Left ventricle myocardium superior (tissue), 1 donor: ENCODE results near the gene DAP. TPM values are rescaled to one million over a fixed set of nuclear protein-coding genes. Genes with fewer than 3 reads are reported as not detected.
"Not testable (repeated sequence)": the region's sequence is repeated elsewhere in the genome, so short reads cannot be mapped to it uniquely, and the experiment has no call there.

ENCODE experiments used
- ATAC-seq: fragments of 200-7000 bp; cut with Tn5 transposase; one replicate; pipeline ENCODE4 v1.9.1; 2020; ENCODE audit warnings: mild to moderate bottlenecking, moderate library complexity
- DNase-seq: peaks from one replicate; pipeline ENCODE4 v3.0.0-alpha.2; 2020
- intact Hi-C: fragments of 100-400 bp; cut with micrococcal nuclease; formaldehyde crosslinking; loops from one replicate; pipeline ENCODE4 v1.11.0; 2022
- total RNA-seq: library from RNA; stranded (reverse); fragmentation: NEBNext Ultra II Directional; extraction: Animal tissue kit (Norgen Biotek cat#: 25700); gene quantifications from one replicate; pipeline ENCODE4 v1.2.1, GENCODE V29; 2021
- donor health status: DM: no; HTN: yes; CAD: no; lungs with severe emphysema.

DAP gene
- total RNA-seq, 1 donor from 2014 or later, result 16.9 TPM

DNA sequence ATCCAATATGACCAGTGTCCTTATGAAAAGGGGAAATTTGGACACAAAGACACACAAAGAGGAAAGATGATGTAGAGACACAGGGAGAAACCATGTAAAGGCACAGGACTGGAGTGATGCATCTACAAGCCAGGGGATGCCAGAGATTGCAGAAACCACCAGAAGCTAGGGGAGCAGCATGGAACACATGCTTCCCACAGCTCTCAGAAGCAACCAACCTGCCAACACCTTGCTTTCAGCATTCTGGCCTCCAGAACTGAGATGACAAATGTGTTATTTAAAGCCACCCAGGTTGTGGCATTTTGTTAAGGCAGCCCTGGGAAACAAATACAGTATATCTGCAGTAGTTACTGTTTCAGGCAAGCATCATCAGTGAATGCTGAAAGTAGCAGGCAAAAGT lies 23.2 kb downstream of the DAP start:
- ATAC-seq (peak; percentile 54), DNase-seq (no peak)
- intact Hi-C loops, result no loop called here

DNA sequence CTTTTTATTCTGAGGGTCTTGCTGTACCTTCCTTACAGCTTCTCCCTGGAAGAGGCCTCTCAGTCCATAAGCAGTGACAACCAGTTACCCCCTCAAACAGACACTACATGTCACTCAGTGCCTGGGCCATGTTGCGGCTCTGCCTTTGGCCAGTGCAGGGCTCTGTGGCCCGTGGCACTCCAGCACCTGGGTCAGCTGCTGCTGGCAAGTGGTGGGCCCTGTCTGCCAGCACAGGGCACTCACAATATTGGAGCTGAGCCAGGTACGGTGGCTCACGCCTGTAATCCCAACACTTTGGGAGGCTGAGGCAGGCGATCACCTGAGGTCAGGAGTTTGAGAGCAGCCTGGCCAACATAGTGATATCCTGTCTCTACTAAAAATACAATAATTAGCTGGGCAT lies 24.2 kb downstream of the DAP start:
- ATAC-seq (peak; percentile 53), DNase-seq (no peak)
- intact Hi-C loops, result no loop called here

DNA sequence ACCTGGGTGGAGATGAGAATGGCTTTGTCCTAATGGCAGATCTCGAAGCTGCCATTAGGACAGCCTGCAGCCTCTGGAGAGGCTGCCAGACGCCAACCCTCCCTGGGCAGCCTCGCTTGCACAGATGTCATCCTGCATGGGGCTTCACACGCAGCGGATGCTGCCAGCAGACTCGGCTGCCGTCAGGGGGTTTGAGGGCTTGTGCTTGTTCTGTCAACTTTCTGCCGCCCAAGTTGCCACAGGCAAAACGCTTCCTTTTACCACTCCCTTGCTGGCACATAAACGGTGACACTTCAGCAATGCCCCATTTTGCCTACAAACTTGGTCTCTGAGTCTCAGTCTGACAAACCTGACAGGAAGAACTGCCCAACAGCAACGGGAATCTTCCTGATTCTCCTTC lies 24.7 kb downstream of the DAP start:
- ATAC-seq (no peak), DNase-seq (no peak)
- intact Hi-C loops, result no loop called here

DNA sequence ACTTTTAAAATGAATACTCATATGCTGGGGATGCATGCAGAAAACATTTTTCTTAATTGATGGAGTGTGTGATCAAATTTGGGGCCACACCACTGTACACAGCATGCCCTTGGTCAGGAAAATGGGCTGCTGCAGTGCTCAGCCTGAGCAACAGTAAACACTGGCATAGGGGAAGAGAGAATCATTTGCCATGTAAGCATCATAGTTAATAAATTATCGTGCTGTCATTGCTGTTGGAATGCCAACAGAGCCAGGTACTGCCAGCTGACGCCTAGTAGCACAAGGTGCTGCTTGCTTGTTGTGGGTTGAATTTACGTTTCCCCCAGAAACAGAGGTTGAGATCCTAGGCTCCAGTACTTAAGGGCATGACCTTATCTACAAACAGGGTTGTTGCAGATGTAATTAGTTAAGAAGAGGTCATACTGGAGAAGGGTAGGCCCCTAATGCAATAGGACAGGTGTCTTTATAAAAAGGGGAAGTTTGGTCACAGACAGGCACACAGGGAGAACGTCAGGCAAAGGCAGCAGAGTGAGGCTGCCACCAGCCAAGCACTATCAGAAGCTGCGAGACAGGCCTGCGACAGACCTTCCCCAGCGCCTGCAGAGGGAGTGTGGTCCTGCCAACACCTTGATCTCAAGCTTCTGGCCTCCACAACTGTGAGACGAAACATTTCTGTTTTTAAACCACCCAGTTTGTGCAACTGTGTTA lies 25.3 kb downstream of the DAP start:
- DNase-seq, result peak; percentile 55

DNA sequence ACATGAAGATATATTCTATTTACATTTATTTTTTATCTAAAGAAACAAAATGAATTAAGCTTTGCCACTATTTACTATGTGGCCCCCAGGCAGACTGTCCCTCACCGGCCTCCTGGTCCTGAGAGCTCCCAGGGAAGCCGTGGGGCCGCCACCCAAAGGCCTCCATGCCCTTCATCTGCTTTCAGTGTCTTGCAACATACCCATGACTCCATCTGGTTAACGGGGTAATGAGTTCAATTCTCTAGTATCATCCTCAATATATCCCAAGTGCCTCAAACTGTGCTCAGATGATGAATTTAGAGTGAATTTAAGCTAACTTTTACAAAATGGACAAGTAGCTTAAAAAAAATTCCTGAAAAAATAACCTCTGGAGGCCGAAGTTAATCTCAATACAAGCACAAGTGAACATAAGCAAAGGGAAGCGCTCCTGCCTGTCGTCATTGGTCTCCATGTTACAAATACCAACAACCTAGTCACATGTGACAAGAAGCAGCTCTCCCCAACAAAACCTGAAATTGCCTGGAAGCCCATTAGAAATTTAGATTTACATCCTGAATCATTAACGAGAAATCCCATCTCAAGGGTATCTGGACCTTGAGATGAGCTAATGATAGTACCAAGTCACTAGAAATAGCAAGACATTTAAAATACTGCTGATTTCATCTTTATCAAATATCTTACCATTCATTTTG lies 26.1 kb downstream of the DAP start:
- intact Hi-C loops, result no loop called here
- no peak for DNase-seq
- ATAC-seq, result no peak

More for the DNA sequence above, 25.3 kb downstream of the DAP start:
- peak; percentile 91 for ATAC-seq
- intact Hi-C loops, result no loop called here

DNA sequence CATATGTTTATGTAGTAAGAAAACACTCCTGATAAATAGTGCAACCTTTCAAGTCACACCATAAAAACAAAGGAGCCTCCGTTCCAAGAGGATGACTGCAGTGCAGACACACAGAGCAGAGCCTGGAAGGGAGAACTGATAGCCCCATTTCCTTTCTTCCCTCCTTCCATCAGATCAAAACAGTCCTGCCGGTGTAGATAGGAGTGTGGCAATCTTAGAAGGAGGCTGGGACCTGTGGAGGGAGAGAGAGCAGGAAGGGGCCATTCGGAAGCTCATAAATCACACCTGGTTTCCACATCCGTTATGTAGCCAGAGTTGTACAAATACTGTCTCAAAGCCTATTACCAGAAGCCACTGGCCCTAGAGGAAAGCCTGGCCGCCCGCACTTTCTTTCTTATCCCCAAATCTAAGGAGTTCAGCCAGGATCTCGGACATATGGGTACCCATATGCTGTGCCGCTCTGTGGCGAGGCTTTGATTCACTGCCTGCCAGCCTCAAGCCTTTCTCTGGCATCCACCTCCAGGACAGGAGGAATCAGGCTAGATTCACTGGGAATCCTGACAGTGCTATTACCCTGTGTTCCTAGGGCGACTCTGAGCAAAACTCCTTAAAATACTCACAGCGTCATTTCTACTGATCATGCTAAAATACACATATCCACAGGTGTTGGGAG lies 26.9 kb downstream of the DAP start:
- DNase-seq (no peak), ATAC-seq (no peak)

DNA sequence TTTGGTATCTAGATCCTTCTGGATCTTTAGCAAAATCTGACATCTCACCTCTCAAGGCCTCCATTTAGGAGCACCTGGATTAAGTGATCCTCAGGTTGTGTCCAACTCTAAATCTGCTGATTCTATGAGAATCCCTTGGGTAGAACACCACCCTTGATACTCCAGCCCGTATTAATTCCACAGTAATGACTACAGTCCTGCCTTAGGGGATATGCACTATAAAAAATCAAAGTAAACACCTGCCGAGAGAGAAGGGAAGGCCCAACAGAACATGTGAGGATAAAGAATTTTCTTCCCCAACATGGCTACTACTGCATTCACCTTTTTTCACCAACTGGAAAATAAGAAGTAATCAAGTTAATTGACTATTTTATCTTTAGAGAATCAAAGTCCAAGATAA lies 27.6 kb downstream of the DAP start:
- DNase-seq (no peak), ATAC-seq (no peak)
- intact Hi-C loops, result no loop called here

More for the DNA sequence above, 26.9 kb downstream of the DAP start:
- intact Hi-C loops, result no loop called here

DNA sequence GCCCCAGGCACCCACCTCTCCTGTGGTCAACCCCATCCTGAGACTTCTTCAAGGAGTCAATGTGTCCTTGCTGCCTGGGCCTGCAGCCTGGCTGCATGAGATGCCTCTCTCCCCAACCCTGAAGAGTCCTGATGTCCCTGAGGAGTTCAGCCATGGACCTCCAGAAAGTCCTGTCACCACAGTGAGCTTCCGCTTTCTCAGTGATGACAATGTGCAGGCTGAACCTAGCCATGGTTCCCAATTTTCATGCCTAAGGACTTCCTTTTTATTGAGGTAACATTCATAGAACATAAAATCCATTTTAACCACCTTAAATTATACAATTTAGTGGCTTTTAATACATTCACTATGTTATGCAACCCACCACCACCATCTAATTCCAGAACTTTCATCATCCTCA lies 29.1 kb downstream of the DAP start:
- DNase-seq (no peak), ATAC-seq (no peak)
- intact Hi-C loops, result no loop called here

DNA sequence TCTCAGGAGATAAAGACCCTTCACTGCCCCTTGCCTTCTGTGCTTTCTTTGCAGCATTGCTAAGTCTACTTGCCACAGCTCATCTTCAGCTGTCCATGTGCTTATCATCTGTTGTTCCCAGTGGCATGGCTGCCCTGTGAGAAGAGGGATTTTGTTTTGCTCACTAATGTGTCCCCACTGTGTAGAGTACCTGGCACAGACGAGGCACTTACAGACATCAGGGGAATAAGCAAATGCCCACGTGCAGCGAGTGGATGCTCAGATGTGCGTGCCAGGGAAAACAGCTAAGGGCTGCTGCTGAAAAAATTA lies 31.0 kb downstream of the DAP start:
- intact Hi-C loops, result no loop called here
- DNase-seq (no peak), ATAC-seq (peak; percentile 7)

DNA sequence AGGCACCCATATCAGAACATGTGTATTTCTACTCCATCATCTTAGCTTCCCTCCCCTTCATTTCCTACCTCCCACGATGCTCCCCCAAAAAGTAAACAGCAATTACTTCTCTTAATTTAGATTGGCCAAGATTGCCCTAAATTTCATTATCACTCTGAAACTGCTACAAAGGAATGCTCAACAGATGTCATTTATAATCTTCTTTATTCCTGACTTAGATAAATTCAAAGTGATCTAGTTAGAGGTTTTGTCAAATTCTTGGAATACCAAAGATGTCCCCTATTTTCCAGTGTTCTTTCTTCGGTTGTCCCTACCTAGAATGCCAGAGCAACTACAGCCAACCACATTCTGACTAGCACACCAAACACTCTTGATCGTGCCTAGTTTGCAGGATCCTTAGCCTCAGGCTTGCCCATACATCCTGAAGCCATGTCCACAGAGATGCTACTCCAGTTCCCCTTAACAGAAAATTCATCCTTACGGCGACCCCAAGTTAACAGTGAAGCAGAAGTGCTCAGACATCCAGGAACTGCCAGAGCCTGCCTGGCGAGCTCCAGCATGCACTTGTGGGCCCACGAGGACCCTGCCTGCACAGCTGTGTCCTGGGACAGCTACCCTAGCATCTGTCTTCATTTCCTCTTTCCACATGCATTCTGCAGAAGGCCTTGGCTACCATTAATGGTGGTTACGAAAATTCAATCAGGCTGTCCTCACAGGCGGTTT lies 31.6 kb downstream of the DAP start:
- ATAC-seq (peak; percentile 43), DNase-seq (peak; percentile 61)

DNA sequence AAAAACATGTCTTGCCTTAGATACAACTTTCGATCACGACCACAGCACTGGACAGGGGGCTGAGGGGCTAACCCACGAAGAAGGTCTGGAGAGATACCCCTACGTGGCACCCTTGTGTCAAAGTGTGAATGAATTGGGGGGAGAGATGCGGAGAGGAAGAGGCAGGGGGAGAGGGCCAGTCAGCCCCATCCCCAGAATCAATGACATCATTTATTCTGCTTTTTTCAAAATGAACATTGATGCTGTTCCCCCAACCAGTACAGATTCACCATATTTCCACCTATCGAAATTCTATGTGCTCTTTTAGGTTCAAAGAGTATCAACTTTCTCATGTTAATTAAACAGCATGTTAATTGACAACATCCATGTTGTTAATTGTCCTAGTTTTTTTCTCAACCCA lies 32.4 kb downstream of the DAP start:
- no peak for DNase-seq
- no peak for ATAC-seq
- intact Hi-C loops, result no loop called here

More for the DNA sequence above, 31.6 kb downstream of the DAP start:
- intact Hi-C loops, result no loop called here

DNA sequence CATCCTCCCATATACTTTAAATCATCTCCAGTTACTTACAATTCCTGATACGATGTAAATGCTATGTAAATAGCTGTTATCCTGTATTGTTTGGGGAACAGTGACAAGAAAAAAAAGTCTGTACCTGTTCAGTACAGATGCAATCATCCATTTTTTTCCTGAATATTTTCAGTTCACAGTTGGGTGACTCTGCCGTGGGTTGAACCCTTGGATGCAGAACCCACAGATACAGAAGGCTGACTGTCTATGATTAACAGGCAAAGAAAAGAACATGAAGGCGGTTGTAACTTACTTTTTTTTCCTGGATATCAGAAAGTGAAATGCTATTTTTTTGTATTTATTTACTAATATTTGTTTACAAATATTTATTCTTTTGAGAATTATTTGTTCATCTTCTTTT lies 33.2 kb downstream of the DAP start:
- intact Hi-C loops, result no loop called here
- DNase-seq (no peak), ATAC-seq (no peak)

DNA sequence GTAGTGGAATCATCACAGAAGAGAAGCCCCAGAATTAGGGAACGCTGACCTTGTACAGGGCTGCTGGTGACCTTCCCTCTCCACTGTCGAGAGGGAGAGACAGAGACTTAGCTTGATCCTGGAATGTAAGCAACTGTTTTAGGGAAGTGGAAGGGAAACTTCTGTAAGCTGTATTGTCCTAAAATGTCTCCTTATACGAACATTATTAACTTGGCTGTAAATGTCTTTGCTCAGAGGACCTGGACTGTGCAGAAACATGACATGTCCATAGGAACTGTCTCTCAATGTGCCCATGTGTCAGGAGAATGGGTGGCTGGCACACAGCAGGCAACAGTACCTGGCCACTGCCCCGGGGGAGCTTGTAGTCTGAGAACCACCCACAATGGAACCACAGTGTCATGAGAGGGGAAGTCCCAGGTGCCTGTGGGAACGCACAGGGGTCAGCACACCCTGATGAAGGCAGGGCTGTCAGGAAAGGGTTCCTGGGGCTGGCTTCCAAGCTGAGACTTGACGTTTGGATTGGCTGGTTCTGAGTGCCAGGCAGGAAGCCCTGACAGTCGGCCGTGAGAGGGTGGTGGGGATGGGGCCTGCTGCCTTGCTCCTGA lies 34.0 kb downstream of the DAP start:
- intact Hi-C loops, result no loop called here
- ATAC-seq (no peak), DNase-seq (no peak)

DNA sequence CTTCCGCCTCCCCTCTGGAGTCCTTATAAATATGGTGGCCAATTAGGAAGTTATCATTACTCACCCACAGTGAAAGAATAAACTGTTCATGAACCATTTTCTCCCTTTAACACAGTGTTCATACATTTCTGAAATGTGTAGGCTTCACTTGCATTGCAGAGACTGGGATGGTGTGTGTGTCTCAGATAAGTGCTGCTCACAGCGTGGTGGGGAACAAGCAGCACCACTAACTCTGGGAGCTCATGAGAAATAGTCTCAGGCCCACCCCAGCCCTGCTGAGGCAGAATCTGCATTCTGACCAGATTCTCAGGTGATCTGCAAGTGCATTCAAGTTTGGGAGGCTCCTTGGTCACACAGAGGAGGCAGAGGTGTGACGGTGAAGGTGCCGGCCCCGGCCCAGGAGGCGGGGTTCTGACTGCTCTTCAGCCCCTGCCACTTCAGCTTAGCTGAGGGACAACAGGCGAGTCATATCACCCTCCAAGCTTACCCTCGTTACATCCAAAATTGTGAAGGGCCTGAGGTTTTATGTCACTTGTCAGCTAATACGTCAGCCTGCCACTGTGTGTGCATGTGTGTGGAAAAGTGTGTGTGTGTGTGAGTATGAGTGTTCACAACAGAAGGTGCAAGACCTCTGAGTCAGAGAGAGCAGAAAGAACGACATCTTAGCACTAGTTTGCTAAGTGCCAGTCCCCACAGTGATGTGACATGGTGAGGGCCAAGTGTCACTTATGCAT lies 34.7 kb downstream of the DAP start:
- DNase-seq, result no peak
- intact Hi-C loops, result no loop called here
- no peak for ATAC-seq

DNA sequence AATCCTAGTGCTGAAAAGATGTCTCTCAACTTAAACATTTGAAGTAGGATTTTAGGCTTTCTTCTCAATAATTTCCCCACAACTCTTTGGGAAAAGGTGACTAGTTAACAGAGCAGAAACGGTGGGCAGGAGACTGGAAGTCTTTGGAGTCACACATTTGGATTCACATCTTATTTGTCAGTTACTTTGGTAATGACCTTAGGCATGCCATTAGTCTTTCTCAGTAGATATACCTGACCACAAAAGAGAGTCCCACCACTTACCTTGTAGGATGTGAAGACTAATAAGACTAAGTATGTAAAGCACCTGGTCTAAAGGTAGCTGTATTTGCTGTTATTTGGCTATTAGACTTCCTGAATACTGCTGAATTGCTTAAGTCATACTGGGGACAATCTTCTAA lies 35.4 kb downstream of the DAP start:
- intact Hi-C loops, result no loop called here
- no peak for DNase-seq

DNA sequence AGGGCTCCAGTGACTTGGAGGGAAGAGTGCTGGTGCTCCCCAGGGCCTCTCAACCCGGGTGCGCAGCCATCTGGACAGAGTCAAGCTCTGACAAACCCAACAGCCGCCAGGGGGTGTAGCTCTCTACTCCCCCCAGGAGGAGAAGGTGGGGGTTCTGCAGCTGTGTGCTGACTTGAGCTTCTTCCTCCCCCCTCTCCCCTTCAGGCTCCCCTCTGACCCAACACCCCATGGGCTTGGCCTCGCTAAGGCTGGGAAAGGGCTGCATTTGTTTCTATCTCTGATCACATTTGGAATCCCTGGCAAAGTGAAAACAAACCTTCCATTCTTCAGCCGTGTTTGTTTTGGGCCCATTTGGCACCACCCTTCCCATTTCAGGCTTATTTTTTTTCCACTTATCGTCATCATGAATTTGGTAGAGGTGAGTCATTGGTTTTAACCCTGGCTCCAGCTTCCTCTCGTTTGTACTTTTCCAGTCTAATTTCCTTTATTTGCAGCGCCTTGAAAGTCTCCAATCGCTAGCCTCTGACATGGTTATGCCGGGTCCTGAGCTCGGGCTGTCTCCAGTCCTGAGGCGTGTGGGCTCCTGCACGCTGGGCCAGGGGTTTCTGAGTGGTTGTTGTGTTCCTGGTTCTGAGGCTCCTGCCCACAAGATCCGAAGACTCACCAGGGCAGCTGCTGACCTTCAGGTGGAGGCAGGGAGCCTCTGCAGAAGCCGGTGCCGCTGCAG lies 36.1 kb downstream of the DAP start:
- DNase-seq (peak; percentile 79), ATAC-seq (peak; percentile 92)
- intact Hi-C loops, result no loop called here

More for the DNA sequence above, 35.4 kb downstream of the DAP start:
- ATAC-seq, result no peak

DNA sequence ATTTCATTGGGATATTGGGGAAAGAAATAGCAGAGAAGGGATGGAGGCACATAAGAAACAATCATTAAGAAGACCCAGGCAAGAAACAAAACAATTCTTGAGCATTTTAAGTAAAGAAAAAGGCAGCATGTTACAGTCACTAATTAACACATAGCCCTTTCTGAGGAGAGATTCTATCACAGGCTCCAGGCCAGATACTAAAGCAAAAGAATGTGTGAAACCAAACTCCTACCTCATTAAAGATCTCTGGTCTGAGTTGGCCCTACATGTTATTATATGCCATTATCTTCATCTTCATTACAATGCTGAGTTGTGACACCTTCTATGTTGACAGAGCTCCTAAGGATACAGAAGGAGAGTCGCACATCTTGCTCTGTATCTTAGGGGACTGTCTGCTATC lies 37.5 kb downstream of the DAP start:
- intact Hi-C loops, result no loop called here
- DNase-seq, result no peak
- no peak for ATAC-seq

DNA sequence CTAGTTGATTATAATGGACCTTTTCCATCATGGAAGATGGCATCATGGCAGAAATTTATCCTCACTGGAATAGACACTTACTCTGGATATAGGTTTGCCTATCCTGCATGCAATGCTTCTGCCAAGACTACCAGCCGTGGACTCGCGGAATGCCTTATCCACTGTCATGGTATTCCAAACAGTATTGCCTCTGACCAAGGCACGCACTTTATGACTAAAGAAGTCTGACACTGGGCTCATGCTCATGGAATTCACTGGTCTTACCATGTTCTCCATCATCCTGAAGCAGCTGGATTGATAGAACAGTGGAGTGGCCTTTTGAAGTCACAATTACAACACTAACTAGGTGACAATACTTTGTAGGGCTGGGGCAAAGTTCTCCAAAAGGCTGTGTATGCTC lies 40.3 kb downstream of the DAP start:
- intact Hi-C loops, DNase-seq, ATAC-seq: not testable (repeated sequence)
